Left lung (tissue), 10 donors: ENCODE measurements around the gene YARS1. TPM values are rescaled to one million over a fixed set of nuclear protein-coding genes. Genes with fewer than 3 reads are reported as not detected.

Experiments used
- ATAC-seq: fragments of 200-7000 bp; cut with Tn5 transposase; one replicate; pipeline ENCODE4 v1.9.1; 2020; ENCODE audit warnings: moderate library complexity
- DNase-seq, 4 donors: peaks; one replicate each; pipeline ENCODE4 v3.0.0-alpha.2; 2013 to 2020
- H3K27ac ChIP-seq, 2 donors: fragments of 200-600 bp; sonication (generic) in 1 of 2; one replicate each; pipeline versions ENCODE4 v1.5.0 to v1.8.0; 2020 to 2021
- H3K27me3 ChIP-seq, 2 donors: fragments of 200-600 bp; sonication (generic) in 1 of 2; one replicate each; pipeline versions ENCODE4 v1.5.0 to v1.8.0; 2020 to 2021
- H3K36me3 ChIP-seq, 2 donors: fragments of 200-600 bp; sonication (generic) in 1 of 2; one replicate each; pipeline versions ENCODE4 v1.5.0 to v1.8.0; 2020 to 2021
- H3K4me1 ChIP-seq, 2 donors: fragments of 200-600 bp; one replicate each; pipeline ENCODE4 v1.8.0; 2021
- H3K4me3 ChIP-seq, 2 donors: fragments of 200-600 bp; sonication (generic) in 1 of 2; one replicate each; pipeline versions ENCODE4 v1.5.0 to v1.8.0; 2020 to 2021; ENCODE audit warnings: mild to moderate bottlenecking in 1 of 2
- H3K9me3 ChIP-seq, 2 donors: fragments of 200-600 bp; sonication (generic) in 1 of 2; one replicate each; pipeline versions ENCODE4 v1.5.0 to v1.8.0; 2020 to 2021
- CTCF ChIP-seq, 2 donors: fragments of 200-600 bp; sonication (generic) in 1 of 2; IDR thresholded peaks; one replicate each; pipeline versions ENCODE4 v1.5.0 to v1.8.0; 2021; ENCODE audit warnings: antibody characterized with exemption in 2 of 2
- intact Hi-C, 2 donors: fragments of 100-400 bp; cut with DNase I; formaldehyde crosslinking; loops; one replicate each; pipeline versions ENCODE4 v1.11.2 to v1.14.2; 2022
- polyA plus RNA-seq, 6 donors: library from polyadenylated mRNA; unstranded; fragments of 120-200 nt; gene quantifications; one replicate each; pipeline ENCODE4 v1.2.1, GENCODE V29; 2013; ENCODE audit not compliant: insufficient read length in 6 of 6
- total RNA-seq, 2 donors: library from RNA; stranded (reverse); fragmentation: NEBNext Ultra II Directional; extraction: Animal tissue kit (Norgen Biotek cat#: 25700); gene quantifications; one replicate each; pipeline ENCODE4 v1.2.1, GENCODE V29; 2021
- donor health status: DM: no; HTN: yes; CAD: no.
- donor health status: DM: no; HTN: no; CAD: no.

Gene YARS1
- total and polyA plus RNA-seq, 8 donors: 68.8 to 126 (median 78.0) TPM

DNA sequence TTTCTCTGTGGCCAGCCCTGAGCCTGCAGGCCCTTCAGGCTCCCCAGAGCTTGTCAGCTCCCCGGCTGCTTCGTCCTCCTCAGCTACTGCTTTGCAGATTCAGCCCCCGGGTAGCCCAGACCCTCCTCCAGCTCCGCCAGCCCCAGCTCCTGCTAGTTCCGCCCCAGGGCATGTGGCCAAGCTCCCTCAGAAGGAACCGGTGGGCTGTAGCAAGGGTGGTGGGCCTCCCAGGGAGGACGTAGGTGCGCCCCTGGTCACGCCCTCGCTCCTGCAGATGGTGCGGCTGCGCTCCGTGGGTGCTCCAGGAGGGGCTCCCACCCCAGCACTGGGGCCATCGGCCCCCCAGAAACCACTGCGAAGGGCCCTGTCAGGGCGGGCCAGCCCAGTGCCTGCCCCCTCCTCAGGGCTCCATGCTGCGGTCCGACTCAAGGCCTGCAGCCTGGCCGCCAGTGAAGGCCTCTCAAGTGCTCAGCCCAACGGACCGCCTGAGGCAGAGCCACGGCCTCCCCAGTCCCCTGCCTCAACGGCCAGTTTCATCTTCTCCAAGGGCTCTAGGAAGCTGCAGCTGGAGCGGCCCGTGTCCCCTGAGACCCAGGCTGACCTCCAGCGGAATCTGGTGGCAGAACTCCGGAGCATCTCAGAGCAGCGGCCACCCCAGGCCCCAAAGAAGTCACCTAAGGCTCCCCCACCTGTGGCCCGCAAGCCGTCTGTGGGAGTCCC, 45.4 kb downstream of the YARS1 start:
- DNase-seq (no peak), ATAC-seq (no peak)
- no peaks in the 10 kb centered on the region for H3K9me3 ChIP-seq
- no peaks in the 10 kb centered on the region for H3K27me3 ChIP-seq
- intact Hi-C loops: loop anchor here in 1 of 2 donors (5.0 kb wide), 1 partner anchor 59 kb away; no protein-coding TSS in a partner anchor
- TF ChIP-seq CTCF (IDR thresholded peaks at IDR 0.05): no peak
- H3K4me1 ChIP-seq: peaks cover 17 to 31% of the 10 kb centered on the region in 2 donors
- H3K27ac ChIP-seq: no peak overlapping the region
- H3K36me3 ChIP-seq: peaks cover 0 to 58% of the 10 kb centered on the region in 2 donors
- H3K4me3 ChIP-seq: no peak overlapping the region

- intact Hi-C loops: loop anchor here in 1 of 2 donors (5.0 kb wide), 1 partner anchor 59 kb away; no protein-coding TSS in a partner anchor
- DNase-seq (no peak), ATAC-seq (no peak)
- H3K4me3 ChIP-seq: no peak overlapping the region
- no peak for TF ChIP-seq CTCF (IDR thresholded peaks at IDR 0.05)
- no peaks in the 10 kb centered on the region for H3K9me3 ChIP-seq
- peaks cover 17 to 39% of the 10 kb centered on the region in 2 donors for H3K4me1 ChIP-seq
- no peak overlapping the region for H3K27ac ChIP-seq
- no peaks in the 10 kb centered on the region for H3K27me3 ChIP-seq
- peaks cover 0 to 50% of the 10 kb centered on the region in 2 donors for H3K36me3 ChIP-seq
Observed at GRCh38 chr1:32770741-32771548, 46.2 kb downstream of the YARS1 start.

DNA sequence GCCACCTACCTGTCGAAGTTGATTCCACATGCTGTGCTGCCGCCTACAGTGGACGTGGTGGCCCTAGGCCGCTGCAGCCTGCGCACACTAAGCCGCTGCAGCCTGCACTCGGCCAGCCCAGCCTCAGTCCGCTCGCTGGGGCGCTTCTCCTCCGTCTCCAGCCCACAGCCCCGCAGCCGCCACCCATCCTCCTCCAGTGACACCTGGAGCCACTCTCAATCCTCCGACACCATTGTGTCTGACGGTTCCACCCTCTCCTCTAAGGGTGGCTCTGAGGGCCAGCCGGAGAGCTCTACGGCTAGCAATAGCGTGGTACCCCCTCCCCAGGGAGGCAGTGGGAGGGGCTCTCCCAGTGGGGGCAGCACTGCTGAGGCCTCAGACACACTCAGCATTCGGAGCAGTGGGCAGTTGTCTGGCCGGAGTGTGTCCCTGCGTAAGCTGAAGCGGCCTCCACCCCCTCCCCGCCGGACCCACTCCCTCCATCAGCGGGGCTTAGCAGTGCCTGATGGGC, 46.9 kb downstream of the YARS1 start:
- Histone ChIP-seq H3K9me3 (no peaks in the 10 kb centered on the region), H3K27ac (no peak overlapping the region), H3K4me1 (peaks cover 12 to 39% of the 10 kb centered on the region in 2 donors), H3K4me3 (no peak overlapping the region), H3K36me3 (peaks cover 0 to 43% of the 10 kb centered on the region in 2 donors), H3K27me3 (no peaks in the 10 kb centered on the region)
- intact Hi-C loops: loop anchor here in 1 of 2 donors (5.0 kb wide), 1 partner anchor 58 kb away; no protein-coding TSS in a partner anchor
- no peak for TF ChIP-seq CTCF (IDR thresholded peaks at IDR 0.05)
- ATAC-seq (no peak), DNase-seq (no peak)

GRCh38 chr1:32769524-32770220, 47.5 kb downstream of the YARS1 start:
- H3K4me3 ChIP-seq: no peak overlapping the region
- TF ChIP-seq CTCF (IDR thresholded peaks at IDR 0.05): no peak
- intact Hi-C loops: loop anchor here in 1 of 2 donors (5.0 kb wide), 1 partner anchor 57 kb away; no protein-coding TSS in a partner anchor
- peaks cover 9 to 37% of the 10 kb centered on the region in 2 donors for H3K4me1 ChIP-seq
- no peaks in the 10 kb centered on the region for H3K9me3 ChIP-seq
- H3K27me3 ChIP-seq: no peaks in the 10 kb centered on the region
- peaks cover 0 to 42% of the 10 kb centered on the region in 2 donors for H3K36me3 ChIP-seq
- ATAC-seq (no peak), DNase-seq (peak in 1 of 4 donors; percentile 76)
- no peak overlapping the region for H3K27ac ChIP-seq
